Rectal smooth muscle tissue (tissue), 1 donor: ENCODE results near the gene RIN3.

Experiments used
- H3K27ac ChIP-seq: one replicate; pipeline ENCODE4 v1.7.0; 2013; ENCODE audit warnings: low read depth, low read length, inconsistent platforms
- H3K27me3 ChIP-seq: one replicate; pipeline ENCODE4 v1.7.0; 2013; ENCODE audit warnings: low read length; ENCODE audit not compliant: control insufficient read depth, insufficient read depth
- H3K36me3 ChIP-seq: one replicate; pipeline ENCODE4 v1.7.0; 2013; ENCODE audit warnings: low read length; ENCODE audit not compliant: control insufficient read depth, insufficient read depth
- H3K4me1 ChIP-seq: one replicate; pipeline ENCODE4 v1.7.0; 2013; ENCODE audit warnings: low read length; ENCODE audit not compliant: control insufficient read depth, insufficient read depth
- H3K4me3 ChIP-seq: one replicate; pipeline ENCODE4 v1.7.0; 2013; ENCODE audit warnings: low read length
- H3K9ac ChIP-seq: one replicate; pipeline ENCODE4 v1.7.0; 2013; ENCODE audit warnings: low read length

The RIN3 gene

GRCh38 chr14:92613681-92614260 lies 100.2 kb downstream of the RIN3 start:
- Histone ChIP-seq H3K4me3 (no peak overlapping the region), H3K4me1 (peaks cover 5% of the 10 kb centered on the region)

GRCh38 chr14:92615451-92615850 lies 101.9 kb downstream of the RIN3 start:
- H3K9ac ChIP-seq, result no peak overlapping the region
- peaks cover 2% of the 10 kb centered on the region for H3K4me1 ChIP-seq
- no peak overlapping the region for H3K4me3 ChIP-seq
- H3K27ac ChIP-seq, result no peak overlapping the region
- H3K27me3 ChIP-seq, result no peaks in the 10 kb centered on the region
- no peaks in the 10 kb centered on the region for H3K36me3 ChIP-seq

More at GRCh38 chr14:92613681-92614260, 100.2 kb downstream of the RIN3 start:
- no peak overlapping the region for H3K9ac ChIP-seq
- H3K27ac ChIP-seq, result no peak overlapping the region
- H3K27me3 ChIP-seq, result no peaks in the 10 kb centered on the region
- H3K36me3 ChIP-seq, result no peaks in the 10 kb centered on the region

- no peak overlapping the region for H3K27ac ChIP-seq
- no peaks in the 10 kb centered on the region for H3K36me3 ChIP-seq
Measured at GRCh38 chr14:92616178-92616577, 102.6 kb downstream of the RIN3 start.

GRCh38 chr14:92617581-92617980 lies 104.0 kb downstream of the RIN3 start:
- Histone ChIP-seq H3K4me3 (no peak overlapping the region), H3K9ac (no peak overlapping the region), H3K27me3 (no peaks in the 10 kb centered on the region), H3K36me3 (no peaks in the 10 kb centered on the region), H3K4me1 (peaks cover 2% of the 10 kb centered on the region), H3K27ac (no peak overlapping the region)

More at GRCh38 chr14:92616178-92616577, 102.6 kb downstream of the RIN3 start:
- Histone ChIP-seq H3K4me3 (no peak overlapping the region), H3K4me1 (peaks cover 2% of the 10 kb centered on the region), H3K27me3 (no peaks in the 10 kb centered on the region), H3K9ac (no peak overlapping the region)

GRCh38 chr14:92619671-92620456 lies 106.3 kb downstream of the RIN3 start:
- Histone ChIP-seq H3K27ac (peak overlapping the region; percentile 43), H3K36me3 (no peaks in the 10 kb centered on the region), H3K4me3 (no peak overlapping the region), H3K27me3 (no peaks in the 10 kb centered on the region), H3K9ac (no peak overlapping the region), H3K4me1 (peaks cover 2% of the 10 kb centered on the region)

GRCh38 chr14:92622311-92622710 lies 108.7 kb downstream of the RIN3 start:
- no peaks in the 10 kb centered on the region for H3K27me3 ChIP-seq
- no peaks in the 10 kb centered on the region for H3K36me3 ChIP-seq
- H3K4me3 ChIP-seq, result no peak overlapping the region
- no peak overlapping the region for H3K9ac ChIP-seq
- no peak overlapping the region for H3K27ac ChIP-seq
- peaks cover 2% of the 10 kb centered on the region for H3K4me1 ChIP-seq

- H3K27me3 ChIP-seq, result no peaks in the 10 kb centered on the region
- H3K27ac ChIP-seq, result no peak overlapping the region
- H3K4me1 ChIP-seq, result no peaks in the 10 kb centered on the region
- H3K36me3 ChIP-seq, result no peaks in the 10 kb centered on the region
- no peak overlapping the region for H3K4me3 ChIP-seq
- no peak overlapping the region for H3K9ac ChIP-seq
Measured at GRCh38 chr14:92624764-92625163, 111.2 kb downstream of the RIN3 start.

- H3K27ac ChIP-seq, result no peak overlapping the region
- no peaks in the 10 kb centered on the region for H3K4me1 ChIP-seq
- no peaks in the 10 kb centered on the region for H3K27me3 ChIP-seq
- no peak overlapping the region for H3K9ac ChIP-seq
- no peak overlapping the region for H3K4me3 ChIP-seq
- H3K36me3 ChIP-seq, result no peaks in the 10 kb centered on the region
Measured at GRCh38 chr14:92625213-92625612, 111.6 kb downstream of the RIN3 start.

GRCh38 chr14:92626041-92626440 lies 112.5 kb downstream of the RIN3 start:
- Histone ChIP-seq H3K4me3 (no peak overlapping the region), H3K4me1 (no peaks in the 10 kb centered on the region), H3K27ac (no peak overlapping the region), H3K27me3 (no peaks in the 10 kb centered on the region), H3K9ac (no peak overlapping the region), H3K36me3 (no peaks in the 10 kb centered on the region)

GRCh38 chr14:92627707-92628215 lies 114.2 kb downstream of the RIN3 start:
- Histone ChIP-seq H3K4me1 (no peaks in the 10 kb centered on the region), H3K36me3 (no peaks in the 10 kb centered on the region), H3K9ac (no peak overlapping the region), H3K27ac (no peak overlapping the region), H3K27me3 (no peaks in the 10 kb centered on the region), H3K4me3 (no peak overlapping the region)

- Histone ChIP-seq H3K4me3 (no peak overlapping the region), H3K4me1 (no peaks in the 10 kb centered on the region), H3K9ac (no peak overlapping the region), H3K27me3 (no peaks in the 10 kb centered on the region), H3K36me3 (no peaks in the 10 kb centered on the region), H3K27ac (no peak overlapping the region)
Measured at GRCh38 chr14:92628636-92629035, 115.1 kb downstream of the RIN3 start.

- Histone ChIP-seq H3K27ac (no peak overlapping the region), H3K4me3 (no peak overlapping the region), H3K27me3 (no peaks in the 10 kb centered on the region), H3K4me1 (no peaks in the 10 kb centered on the region), H3K36me3 (no peaks in the 10 kb centered on the region), H3K9ac (no peak overlapping the region)
Measured at GRCh38 chr14:92630367-92630766, 116.8 kb downstream of the RIN3 start.

GRCh38 chr14:92631098-92631497 lies 117.5 kb downstream of the RIN3 start:
- Histone ChIP-seq H3K27ac (no peak overlapping the region), H3K4me3 (no peak overlapping the region), H3K4me1 (no peaks in the 10 kb centered on the region), H3K36me3 (no peaks in the 10 kb centered on the region), H3K27me3 (no peaks in the 10 kb centered on the region), H3K9ac (no peak overlapping the region)
